Activated naive CD8-positive, alpha-beta T cell treated with anti-CD3 and anti-CD28 coated beads, Interleukin-2, amount 50 U/mL, for 24 hours (primary cell): ENCODE measurements around the gene SPRED2.

ENCODE experiments used
- ATAC-seq: fragments of 150-1000 bp; cut with Tn5 transposase; one replicate; pipeline ENCODE4 v1.10.0; 2021
- DNase-seq: peaks from one replicate; pipeline ENCODE4 v3.0.0; 2021
- H3K27ac Mint-ChIP-seq: one replicate; pipeline ENCODE4 v1.8.0; 2021; ENCODE audit warnings: mild to moderate bottlenecking, mixed read lengths
- H3K27me3 Mint-ChIP-seq: one replicate; pipeline ENCODE4 v1.8.0; 2021; ENCODE audit warnings: mixed read lengths
- H3K36me3 Mint-ChIP-seq: one replicate; pipeline ENCODE4 v1.8.0; 2021; ENCODE audit warnings: low read depth, mixed read lengths
- H3K4me1 Mint-ChIP-seq: one replicate; pipeline ENCODE4 v1.8.0; 2021; ENCODE audit warnings: mixed read lengths
- H3K4me3 Mint-ChIP-seq: one replicate; pipeline ENCODE4 v1.8.0; 2021; ENCODE audit warnings: mild to moderate bottlenecking, moderate library complexity, mixed read lengths
- H3K9me3 Mint-ChIP-seq: one replicate; pipeline ENCODE4 v1.8.0; 2021; ENCODE audit warnings: mixed read lengths

SPRED2 gene

GRCh38 chr2:65379223-65379622 lies 53.2 kb downstream of the SPRED2 start:
- no peak overlapping the region for H3K27ac Mint-ChIP-seq
- no peaks in the 10 kb centered on the region for H3K9me3 Mint-ChIP-seq
- ATAC-seq (no peak), DNase-seq (no peak)
- H3K27me3 Mint-ChIP-seq = peaks cover 24% of the 10 kb centered on the region
- no peaks in the 10 kb centered on the region for H3K36me3 Mint-ChIP-seq
- H3K4me3 Mint-ChIP-seq = no peak overlapping the region
- H3K4me1 Mint-ChIP-seq = peaks cover 62% of the 10 kb centered on the region

GRCh38 chr2:65378290-65378689 lies 54.1 kb downstream of the SPRED2 start:
- Mint-ChIP-seq H3K4me3 (no peak overlapping the region), H3K4me1 (peaks cover 53% of the 10 kb centered on the region), H3K36me3 (no peaks in the 10 kb centered on the region), H3K9me3 (no peaks in the 10 kb centered on the region), H3K27ac (no peak overlapping the region), H3K27me3 (peaks cover 22% of the 10 kb centered on the region)
- DNase-seq (no peak), ATAC-seq (no peak)

- DNase-seq (peak; percentile 40), ATAC-seq (peak; percentile 88)
- Mint-ChIP-seq H3K4me1 (peaks cover 47% of the 10 kb centered on the region), H3K4me3 (no peak overlapping the region), H3K27me3 (peaks cover 20% of the 10 kb centered on the region), H3K9me3 (no peaks in the 10 kb centered on the region), H3K36me3 (no peaks in the 10 kb centered on the region), H3K27ac (no peak overlapping the region)
Observed at GRCh38 chr2:65377556-65378192, 54.7 kb downstream of the SPRED2 start.

- peaks cover 19% of the 10 kb centered on the region for H3K27me3 Mint-ChIP-seq
- no peak for ATAC-seq
Observed at GRCh38 chr2:65375723-65376122, 56.7 kb downstream of the SPRED2 start.

GRCh38 chr2:65374999-65375398 lies 57.4 kb downstream of the SPRED2 start:
- H3K9me3 Mint-ChIP-seq = no peaks in the 10 kb centered on the region
- H3K27ac Mint-ChIP-seq = no peak overlapping the region
- H3K36me3 Mint-ChIP-seq = no peaks in the 10 kb centered on the region
- peaks cover 16% of the 10 kb centered on the region for H3K27me3 Mint-ChIP-seq
- no peak for ATAC-seq
- H3K4me3 Mint-ChIP-seq = no peak overlapping the region
- H3K4me1 Mint-ChIP-seq = peaks cover 22% of the 10 kb centered on the region
- no peak for DNase-seq

More at GRCh38 chr2:65375723-65376122, 56.7 kb downstream of the SPRED2 start:
- DNase-seq = no peak
- no peak overlapping the region for H3K27ac Mint-ChIP-seq
- no peaks in the 10 kb centered on the region for H3K36me3 Mint-ChIP-seq
- H3K4me3 Mint-ChIP-seq = no peak overlapping the region
- no peaks in the 10 kb centered on the region for H3K9me3 Mint-ChIP-seq
- H3K4me1 Mint-ChIP-seq = peaks cover 28% of the 10 kb centered on the region

- ATAC-seq (no peak), DNase-seq (no peak)
- no peak overlapping the region for H3K27ac Mint-ChIP-seq
- H3K27me3 Mint-ChIP-seq = peaks cover 16% of the 10 kb centered on the region
- H3K36me3 Mint-ChIP-seq = no peaks in the 10 kb centered on the region
- H3K4me1 Mint-ChIP-seq = peaks cover 20% of the 10 kb centered on the region
- no peaks in the 10 kb centered on the region for H3K9me3 Mint-ChIP-seq
- no peak overlapping the region for H3K4me3 Mint-ChIP-seq
Observed at GRCh38 chr2:65374575-65374974, 57.8 kb downstream of the SPRED2 start.

GRCh38 chr2:65373365-65373918 lies 59.0 kb downstream of the SPRED2 start:
- H3K27me3 Mint-ChIP-seq = peaks cover 12% of the 10 kb centered on the region
- no peaks in the 10 kb centered on the region for H3K36me3 Mint-ChIP-seq
- no peak overlapping the region for H3K27ac Mint-ChIP-seq
- H3K4me3 Mint-ChIP-seq = no peak overlapping the region
- peaks cover 18% of the 10 kb centered on the region for H3K4me1 Mint-ChIP-seq
- H3K9me3 Mint-ChIP-seq = no peaks in the 10 kb centered on the region
- no peak for ATAC-seq
- DNase-seq = no peak

GRCh38 chr2:65372619-65373018 lies 59.8 kb downstream of the SPRED2 start:
- H3K9me3 Mint-ChIP-seq = no peaks in the 10 kb centered on the region
- H3K27me3 Mint-ChIP-seq = peaks cover 10% of the 10 kb centered on the region
- no peak overlapping the region for H3K27ac Mint-ChIP-seq
- H3K4me1 Mint-ChIP-seq = peaks cover 11% of the 10 kb centered on the region
- no peaks in the 10 kb centered on the region for H3K36me3 Mint-ChIP-seq
- no peak for ATAC-seq
- no peak for DNase-seq
- no peak overlapping the region for H3K4me3 Mint-ChIP-seq

- no peak overlapping the region for H3K4me3 Mint-ChIP-seq
- no peaks in the 10 kb centered on the region for H3K9me3 Mint-ChIP-seq
- peaks cover 7% of the 10 kb centered on the region for H3K27me3 Mint-ChIP-seq
- H3K27ac Mint-ChIP-seq = no peak overlapping the region
- H3K4me1 Mint-ChIP-seq = peaks cover 14% of the 10 kb centered on the region
- DNase-seq = no peak
- ATAC-seq = no peak
- no peaks in the 10 kb centered on the region for H3K36me3 Mint-ChIP-seq
Observed at GRCh38 chr2:65371074-65371434, 61.3 kb downstream of the SPRED2 start.

- no peak for ATAC-seq
- DNase-seq = no peak
- H3K4me1 Mint-ChIP-seq = peaks cover 16% of the 10 kb centered on the region
- H3K27ac Mint-ChIP-seq = no peak overlapping the region
- peaks cover 7% of the 10 kb centered on the region for H3K27me3 Mint-ChIP-seq
- no peak overlapping the region for H3K4me3 Mint-ChIP-seq
- no peaks in the 10 kb centered on the region for H3K9me3 Mint-ChIP-seq
- no peaks in the 10 kb centered on the region for H3K36me3 Mint-ChIP-seq
Observed at GRCh38 chr2:65370387-65371073, 61.9 kb downstream of the SPRED2 start.

GRCh38 chr2:65369980-65370379 lies 62.4 kb downstream of the SPRED2 start:
- H3K4me1 Mint-ChIP-seq = peaks cover 19% of the 10 kb centered on the region
- peaks cover 10% of the 10 kb centered on the region for H3K27me3 Mint-ChIP-seq
- H3K36me3 Mint-ChIP-seq = no peaks in the 10 kb centered on the region
- no peak for ATAC-seq
- H3K27ac Mint-ChIP-seq = no peak overlapping the region
- no peak overlapping the region for H3K4me3 Mint-ChIP-seq
- DNase-seq = no peak
- H3K9me3 Mint-ChIP-seq = no peaks in the 10 kb centered on the region

GRCh38 chr2:65369574-65369973 lies 62.8 kb downstream of the SPRED2 start:
- ATAC-seq = no peak
- Mint-ChIP-seq H3K27me3 (peaks cover 10% of the 10 kb centered on the region), H3K27ac (no peak overlapping the region), H3K4me1 (peaks cover 19% of the 10 kb centered on the region), H3K4me3 (no peak overlapping the region), H3K9me3 (no peaks in the 10 kb centered on the region), H3K36me3 (no peaks in the 10 kb centered on the region)
- no peak for DNase-seq

GRCh38 chr2:65368468-65368867 lies 63.9 kb downstream of the SPRED2 start:
- Mint-ChIP-seq H3K4me1 (peaks cover 16% of the 10 kb centered on the region), H3K4me3 (no peak overlapping the region), H3K9me3 (no peaks in the 10 kb centered on the region), H3K36me3 (no peaks in the 10 kb centered on the region), H3K27ac (no peak overlapping the region), H3K27me3 (peaks cover 11% of the 10 kb centered on the region)
- DNase-seq = no peak
- no peak for ATAC-seq

- DNase-seq (no peak), ATAC-seq (no peak)
- Mint-ChIP-seq H3K27me3 (peaks cover 13% of the 10 kb centered on the region), H3K4me1 (peaks cover 16% of the 10 kb centered on the region), H3K36me3 (no peaks in the 10 kb centered on the region), H3K27ac (no peak overlapping the region), H3K4me3 (no peak overlapping the region), H3K9me3 (no peaks in the 10 kb centered on the region)
Observed at GRCh38 chr2:65367524-65367923, 64.9 kb downstream of the SPRED2 start.

GRCh38 chr2:65366595-65367125 lies 65.7 kb downstream of the SPRED2 start:
- Mint-ChIP-seq H3K36me3 (no peaks in the 10 kb centered on the region), H3K27me3 (peaks cover 10% of the 10 kb centered on the region), H3K27ac (no peak overlapping the region), H3K4me3 (no peak overlapping the region), H3K4me1 (peaks cover 22% of the 10 kb centered on the region), H3K9me3 (no peaks in the 10 kb centered on the region)
- peak; percentile 98 for ATAC-seq
- DNase-seq = no peak
